GM04503 (cell line): Measurements from ENCODE around the gene VGLL3.
A peak's percentile ranks its signal among the peaks of the same experiment; 100 is the strongest.

ENCODE experiments used
- DNase-seq: peaks from one replicate; pipeline ENCODE4 v3.0.0-alpha.2; 2012; ENCODE audit warnings: low read depth

The VGLL3 gene

DNA sequence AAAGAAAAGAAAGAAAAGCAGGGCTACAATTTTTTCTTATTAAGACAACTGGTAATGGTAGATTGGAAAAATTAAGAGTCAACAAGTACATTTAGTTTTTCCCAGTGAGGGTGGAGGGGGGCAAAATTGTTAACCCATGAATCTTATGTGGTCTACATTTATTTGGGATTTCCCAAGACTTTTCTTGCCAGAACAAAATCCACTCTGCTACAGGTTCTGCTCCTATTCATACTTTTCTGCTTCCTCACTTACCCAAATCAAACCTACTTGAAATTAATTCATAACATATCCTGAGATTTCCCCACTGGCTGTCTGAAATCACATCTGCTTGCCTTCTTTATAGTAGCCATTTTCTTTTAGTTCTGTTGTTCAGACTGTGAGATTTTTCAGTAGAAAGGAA lies 41.1 kb downstream of the VGLL3 start:
- DNase-seq: no peak

GRCh38 chr3:86948822-86949221 lies 42.1 kb downstream of the VGLL3 start:
- DNase-seq: peak; percentile 77

DNA sequence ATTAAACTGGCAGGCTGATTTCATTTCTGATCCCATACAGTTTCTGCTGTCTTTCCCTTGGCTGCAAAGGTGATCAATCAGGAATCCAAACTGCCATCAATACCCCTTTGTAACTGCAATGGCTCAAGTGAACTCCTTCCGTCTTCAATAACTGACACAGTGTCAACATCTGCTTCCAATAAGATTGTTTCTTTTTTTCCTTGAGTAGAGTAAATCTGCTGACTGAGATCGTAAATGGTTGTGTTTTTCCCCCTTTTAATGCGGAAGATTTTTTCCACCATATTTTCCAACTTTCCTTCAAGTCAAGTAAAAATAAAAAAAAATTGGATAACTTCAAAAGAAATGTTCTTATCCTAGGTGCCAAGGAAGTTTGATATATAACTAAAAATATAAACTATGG lies 48.7 kb downstream of the VGLL3 start:
- no peak for DNase-seq

DNA sequence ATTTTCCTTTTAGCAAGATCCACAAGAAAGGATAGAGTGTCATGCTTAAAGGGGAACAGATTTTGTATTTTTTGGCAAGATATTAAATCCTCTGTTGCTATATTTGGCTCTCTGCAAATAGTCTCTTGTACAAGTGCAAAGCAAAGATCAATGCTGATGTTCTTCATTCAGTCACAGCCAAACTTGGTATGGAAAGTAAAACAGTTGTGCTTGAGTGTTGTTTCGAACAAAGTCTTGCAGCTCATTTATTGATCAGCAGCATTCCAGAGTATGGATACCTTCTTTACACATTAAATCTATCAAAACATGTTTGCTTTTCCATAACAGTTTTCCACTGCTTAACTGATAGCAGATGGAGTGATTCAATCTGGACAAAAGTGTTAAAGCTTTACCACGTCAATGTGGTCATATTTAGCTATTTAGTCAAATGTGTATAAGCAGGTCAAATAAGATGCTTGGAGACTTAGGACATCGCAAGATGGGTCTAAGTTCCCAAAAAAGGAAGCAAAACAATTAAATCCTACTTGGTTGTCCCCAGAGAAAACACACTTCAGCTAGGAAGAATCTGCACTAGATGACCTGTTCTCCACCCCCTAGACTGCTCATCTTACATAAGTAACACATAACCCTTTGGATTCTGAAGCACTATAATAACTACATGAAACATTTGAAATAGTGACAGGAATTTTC lies 52.4 kb downstream of the VGLL3 start:
- DNase-seq: peak; percentile 94

GRCh38 chr3:86937306-86937791 lies 53.6 kb downstream of the VGLL3 start:
- peak; percentile 93 for DNase-seq

- DNase-seq: no peak
These were observed 56.1 kb downstream of the VGLL3 start for GRCh38 chr3:86934851-86935250.

GRCh38 chr3:86930831-86931230 lies 60.1 kb downstream of the VGLL3 start:
- no peak for DNase-seq

- DNase-seq: no peak
These were observed 60.8 kb downstream of the VGLL3 start for GRCh38 chr3:86930181-86930580.

DNA sequence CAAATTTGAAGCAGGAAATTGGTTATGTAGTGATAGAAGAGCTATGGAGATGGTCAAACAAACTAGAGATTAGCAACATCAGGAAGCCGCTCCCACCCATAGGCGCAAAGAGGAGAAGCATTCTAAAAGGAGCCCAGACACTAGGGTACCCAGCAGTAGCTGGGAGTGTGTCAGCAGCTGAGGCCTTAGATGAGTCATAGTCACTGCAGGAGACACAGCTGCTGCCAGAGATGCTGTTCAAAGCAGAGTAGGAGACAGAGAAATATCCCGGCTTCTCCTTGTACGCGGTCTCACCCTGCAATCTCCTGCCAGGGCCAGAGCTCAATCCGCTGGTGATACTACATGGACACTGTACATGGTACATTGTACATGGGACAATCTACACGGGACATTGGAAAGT lies 61.9 kb downstream of the VGLL3 start:
- DNase-seq: no peak

DNA sequence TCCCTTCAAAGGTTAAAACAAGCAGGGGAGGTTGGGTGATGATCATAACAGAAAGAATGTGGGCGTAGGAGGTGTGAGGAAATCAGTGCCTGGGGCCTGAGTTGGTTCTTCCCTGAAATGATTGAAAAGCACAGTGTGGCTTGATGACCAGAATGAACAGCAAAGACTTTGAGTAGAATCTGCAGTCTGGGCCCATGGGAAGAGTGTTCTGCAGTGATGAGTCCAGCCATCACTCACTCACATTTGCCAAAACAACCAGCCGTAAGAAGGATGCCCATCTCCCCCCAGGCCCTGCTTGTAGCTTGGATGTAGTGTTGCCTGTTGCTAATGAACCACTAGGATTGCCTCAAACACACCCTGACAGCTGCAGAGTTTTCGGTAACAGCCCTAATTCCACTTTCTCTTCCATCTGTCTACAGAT lies 67.9 kb downstream of the VGLL3 start:
- peak; percentile 61 for DNase-seq

- DNase-seq: no peak
These were observed 68.8 kb downstream of the VGLL3 start for GRCh38 chr3:86921971-86922680.

DNA sequence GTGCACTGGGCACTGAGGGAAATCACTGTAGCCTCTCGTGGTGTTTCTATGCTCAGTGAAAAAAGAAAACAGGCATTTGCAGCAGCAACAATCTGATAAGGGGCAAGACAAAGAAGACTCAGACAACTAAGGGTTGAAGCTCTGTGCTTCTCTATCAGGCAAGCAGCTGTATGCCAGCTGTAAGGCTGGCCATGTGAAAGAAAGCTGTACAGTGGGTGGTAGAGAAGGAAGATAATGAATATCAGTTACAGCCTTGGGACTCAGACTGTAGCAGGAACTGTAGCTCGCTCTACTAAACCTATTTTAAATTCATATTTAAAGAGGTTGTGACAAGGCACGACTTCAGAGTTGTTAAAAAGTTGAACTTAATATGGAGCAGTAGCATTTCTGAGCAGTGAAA lies 76.3 kb downstream of the VGLL3 start:
- no peak for DNase-seq

GRCh38 chr3:86913160-86913559 lies 77.8 kb downstream of the VGLL3 start:
- no peak for DNase-seq

- DNase-seq: no peak
These were observed 95.7 kb downstream of the VGLL3 start for GRCh38 chr3:86895202-86895601.

DNA sequence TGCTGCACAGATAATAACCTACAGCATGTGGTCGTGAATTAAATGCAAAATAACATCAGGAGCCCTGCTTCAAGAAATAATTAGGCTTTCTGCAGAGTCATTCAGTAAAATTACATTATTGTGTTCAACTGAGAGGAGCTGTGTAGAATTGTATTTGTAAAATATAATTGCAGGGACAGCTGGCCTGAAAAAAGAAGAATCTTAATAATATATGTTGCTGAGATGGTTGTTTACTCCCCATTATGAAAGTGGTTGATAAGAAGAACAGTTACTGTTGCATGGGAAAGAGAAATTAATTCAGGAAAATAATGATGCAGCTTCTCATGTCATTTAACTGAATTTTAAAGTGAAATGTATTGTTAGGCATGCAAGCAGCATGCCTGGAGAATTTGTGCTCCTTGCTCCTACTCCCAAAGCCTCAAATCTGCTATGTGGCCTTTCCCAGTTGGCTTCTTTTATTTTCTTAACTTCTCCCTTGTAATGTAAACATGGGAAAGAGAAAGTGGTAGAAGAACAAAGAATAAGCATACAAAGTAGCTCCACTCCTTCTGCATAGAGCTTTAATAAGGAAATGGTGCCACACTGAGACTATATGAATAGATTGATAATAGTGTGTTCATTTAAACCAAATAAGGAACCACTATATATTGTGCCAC lies 100.1 kb downstream of the VGLL3 start:
- DNase-seq: no peak
